Type B pancreatic cell (in vitro differentiated cells): ENCODE results near the gene XIST. TPM values are rescaled to one million over a fixed set of nuclear protein-coding genes. Genes with fewer than 3 reads are reported as not detected.
"Not testable (repeated sequence)": the region's sequence is repeated elsewhere in the genome, so short reads cannot be mapped to it uniquely, and the experiment has no call there.

Experiments
- DNase-seq: peaks from one replicate; pipeline ENCODE4 v3.0.0; 2021; ENCODE audit warnings: mixed read lengths; ENCODE audit not compliant: unreplicated experiment; ENCODE audit errors: extremely low spot score
- H3K27ac Mint-ChIP-seq: 2 replicates; pipeline ENCODE4 v1.8.0; 2021; ENCODE audit warnings: mild to moderate bottlenecking, mixed read lengths
- H3K27me3 Mint-ChIP-seq: 2 replicates; pipeline ENCODE4 v1.8.0; 2021; ENCODE audit warnings: mixed read lengths
- H3K36me3 Mint-ChIP-seq: 2 replicates; pipeline ENCODE4 v1.8.0; 2021; ENCODE audit warnings: mixed read lengths
- H3K4me1 Mint-ChIP-seq: one replicate; pipeline ENCODE4 v1.8.0; 2021; ENCODE audit warnings: mixed read lengths; ENCODE audit not compliant: unreplicated experiment
- H3K4me3 Mint-ChIP-seq: 2 replicates; pipeline ENCODE4 v1.8.0; 2021; ENCODE audit warnings: mild to moderate bottlenecking, mixed read lengths
- H3K9me3 Mint-ChIP-seq: 2 replicates; pipeline ENCODE4 v1.8.0; 2021; ENCODE audit warnings: mixed read lengths
- CTCF ChIP-seq: fragments of 200-600 bp; sonication (generic); conservative IDR thresholded peaks from 2 replicates; pipeline ENCODE4 v1.5.0; 2021; ENCODE audit warnings: antibody characterized with exemption, mild to moderate bottlenecking
- long read RNA-seq: library from polyadenylated mRNA; unstranded; transcript quantifications from one replicate; pipeline ENCODE4 v2.0.0, GENCODE V29; 2020
- total RNA-seq: library from RNA; stranded (reverse); gene quantifications from 2 replicates; pipeline ENCODE4 v1.2.1, GENCODE V29; 2021; ENCODE audit warnings: low replicate concordance

Gene XIST
- total RNA-seq = not detected in 2 replicates
- long read RNA-seq = 0 reads

- no peaks in the 10 kb centered on the region for H3K9me3 Mint-ChIP-seq
- no peak for DNase-seq
These were observed at the start of gene XIST for GRCh38 chrX:73852467-73852866. TSS of gene XIST (minus strand) at chrX:73852714.

GRCh38 chrX:73898315-73898714, 45.8 kb upstream of the XIST start:
- not testable (repeated sequence) for H3K36me3 Mint-ChIP-seq, H3K4me3 Mint-ChIP-seq, H3K27ac Mint-ChIP-seq

More at GRCh38 chrX:73852467-73852866, at the start of gene XIST:
- Mint-ChIP-seq H3K27ac (no peak within 1 kb of the TSS), H3K27me3 (peaks cover 5% of the 10 kb centered on the region), H3K36me3 (no peaks in the 10 kb centered on the region), H3K4me3 (no peak within 1 kb of the TSS), H3K4me1 (no peaks in the 10 kb centered on the region)
- TF ChIP-seq CTCF = no peak

GRCh38 chrX:73892515-73893090, 40.1 kb upstream of the XIST start:
- not testable (repeated sequence) for H3K27ac Mint-ChIP-seq, H3K9me3 Mint-ChIP-seq, DNase-seq, H3K4me3 Mint-ChIP-seq, H3K36me3 Mint-ChIP-seq, H3K4me1 Mint-ChIP-seq, H3K27me3 Mint-ChIP-seq

More at GRCh38 chrX:73898315-73898714, 45.8 kb upstream of the XIST start:
- not testable (repeated sequence) for H3K4me1 Mint-ChIP-seq, H3K9me3 Mint-ChIP-seq, H3K27me3 Mint-ChIP-seq, DNase-seq

- not testable (repeated sequence) for H3K36me3 Mint-ChIP-seq, H3K4me3 Mint-ChIP-seq, H3K27me3 Mint-ChIP-seq, H3K4me1 Mint-ChIP-seq, H3K27ac Mint-ChIP-seq, DNase-seq
- H3K9me3 Mint-ChIP-seq = peaks cover 13% of the 10 kb centered on the region
These were observed 29.7 kb upstream of the XIST start for GRCh38 chrX:73882260-73882659.

GRCh38 chrX:73877687-73878086, 25.2 kb upstream of the XIST start:
- no peaks in the 10 kb centered on the region for H3K4me1 Mint-ChIP-seq
- no peak overlapping the region for H3K4me3 Mint-ChIP-seq
- no peak for DNase-seq
- H3K27ac Mint-ChIP-seq = no peak overlapping the region
- H3K9me3 Mint-ChIP-seq = peaks cover 13% of the 10 kb centered on the region
- no peaks in the 10 kb centered on the region for H3K27me3 Mint-ChIP-seq
- H3K36me3 Mint-ChIP-seq = no peaks in the 10 kb centered on the region
- no peak for TF ChIP-seq CTCF

GRCh38 chrX:73876911-73877310, 24.4 kb upstream of the XIST start:
- H3K4me1 Mint-ChIP-seq = no peaks in the 10 kb centered on the region
- H3K27ac Mint-ChIP-seq = no peak overlapping the region
- H3K4me3 Mint-ChIP-seq = no peak overlapping the region
- H3K36me3 Mint-ChIP-seq = no peaks in the 10 kb centered on the region
- peaks cover 13% of the 10 kb centered on the region for H3K9me3 Mint-ChIP-seq
- no peaks in the 10 kb centered on the region for H3K27me3 Mint-ChIP-seq
- DNase-seq = no peak
- no peak for TF ChIP-seq CTCF

GRCh38 chrX:73868916-73869315, 16.4 kb upstream of the XIST start:
- no peaks in the 10 kb centered on the region for H3K27me3 Mint-ChIP-seq
- no peak overlapping the region for H3K4me3 Mint-ChIP-seq
- TF ChIP-seq CTCF = no peak
- H3K4me1 Mint-ChIP-seq = no peaks in the 10 kb centered on the region
- no peaks in the 10 kb centered on the region for H3K9me3 Mint-ChIP-seq
- H3K36me3 Mint-ChIP-seq = no peaks in the 10 kb centered on the region
- no peak overlapping the region for H3K27ac Mint-ChIP-seq
- DNase-seq = no peak
